GM12878 (cell line): ENCODE results near the gene AP2B1. TPM values are rescaled to one million over a fixed set of nuclear protein-coding genes. Genes with fewer than 3 reads are reported as not detected.

Experiments used
- ATAC-seq: fragments of 200-7000 bp; cut with Tn5 transposase; 3 replicates; pipeline ENCODE4 v1.9.1; 2020; ENCODE audit warnings: mild to moderate bottlenecking, moderate library complexity
- BruUV-seq: library from RNA; stranded (reverse); fragments of 400-500 nt; replicated peaks from 2 replicates; lab custom pipeline; 2021; lab: Mats Ljungman, UMichigan
- CTCF ChIA-PET: fragments of 300-600 bp; sonication (Branson Sonifier 250); formaldehyde crosslinking; extraction: SDS; loops from one replicate; lab custom pipeline; 2021; ENCODE audit warnings: inconsistent platforms; lab: Yijun Ruan, JAX
- POLR2A ChIA-PET: fragments of 350-600 bp; formaldehyde crosslinking; extraction: SDS; loops from one replicate; lab custom pipeline; 2021; ENCODE audit warnings: inconsistent platforms; lab: Charles Lee
- RAD21 ChIA-PET: fragments of 300-600 bp; sonication (Branson Sonifier 250); formaldehyde crosslinking; loops from one replicate; lab custom pipeline; 2023; ENCODE audit warnings: antibody characterized with exemption; ENCODE audit not compliant: unreplicated experiment; lab: Charles Lee
- SMC1A ChIA-PET: fragments of 300-600 bp; sonication (Branson Sonifier 250); formaldehyde crosslinking; loops from one replicate; lab custom pipeline; 2023; ENCODE audit not compliant: unreplicated experiment, uncharacterized antibody; lab: Charles Lee
- DNase-seq: peaks from one replicate; pipeline ENCODE4 v3.0.0-alpha.2; 2011; ENCODE audit warnings: low read depth, low spot score
- FAIRE-seq: peaks from 3 replicates; lab custom pipeline; 2011; peaks lifted over from hg19 to GRCh38; lab: Jason Lieb, UNC
- H2AFZ ChIP-seq: 2 replicates; pipeline ENCODE4 v1.6.0; 2011; ENCODE audit warnings: low read depth, low read length, control low read depth; ENCODE audit not compliant: control insufficient read depth
- H3K27ac ChIP-seq: 2 replicates; pipeline ENCODE4 v1.5.1; 2011; ENCODE audit warnings: control low read depth; ENCODE audit not compliant: control insufficient read depth, insufficient read depth
- H3K27me3 ChIP-seq, 2 experiments: replicated peaks in 1 of 2; 2 replicates each; pipeline versions ENCODE4 v1.6.0 to v1.6.1; 2011; ENCODE audit warnings: low read length in 1 of 2; ENCODE audit not compliant: control insufficient read depth in 2 of 2, insufficient read depth in 2 of 2
- H3K36me3 ChIP-seq, 2 experiments: 2 replicates each; pipeline ENCODE4 v1.5.1; 2011; ENCODE audit warnings: low read length in 1 of 2; ENCODE audit not compliant: control insufficient read depth in 2 of 2, insufficient read depth in 2 of 2
- H3K4me1 ChIP-seq: 2 replicates; pipeline ENCODE4 v1.6.1; 2011; ENCODE audit warnings: mild to moderate bottlenecking, low read length, moderate library complexity, mixed read lengths; ENCODE audit not compliant: control insufficient read depth, insufficient read depth
- H3K4me2 ChIP-seq: 2 replicates; pipeline ENCODE4 v1.6.0; 2011; ENCODE audit warnings: control low read depth; ENCODE audit not compliant: control insufficient read depth, insufficient read depth
- H3K4me3 ChIP-seq: fragments of 200-600 bp; sonication (generic); 2 replicates; pipeline ENCODE4 v1.5.1; 2016
- H3K79me2 ChIP-seq: 2 replicates; pipeline ENCODE4 v1.6.0; 2011; ENCODE audit warnings: low read length; ENCODE audit not compliant: control insufficient read depth, insufficient read depth
- H3K9ac ChIP-seq: 2 replicates; pipeline ENCODE4 v1.8.0; 2011; ENCODE audit warnings: low read length, control low read depth, mixed read lengths; ENCODE audit not compliant: control insufficient read depth, insufficient read depth
- H3K9me3 ChIP-seq: replicated peaks from 3 replicates; pipeline ENCODE4 v1.5.1; 2011; ENCODE audit warnings: mild to moderate bottlenecking, low read length; ENCODE audit not compliant: control insufficient read depth, insufficient read depth
- H4K20me1 ChIP-seq: 2 replicates; pipeline ENCODE4 v1.6.0; 2011; ENCODE audit not compliant: control insufficient read depth, insufficient read depth
- E2F8 ChIP-seq: fragments of 450-650 bp; IDR thresholded peaks from 2 replicates; pipeline ENCODE4 v1.6.1; 2018; ENCODE audit warnings: mild to moderate bottlenecking, low read depth, moderate library complexity; ENCODE audit not compliant: partially characterized antibody
- EP300 ChIP-seq, 2 experiments: fragments of 150-350 bp in 1 of 2; IDR thresholded peaks; 2 replicates each; pipeline ENCODE4 v1.6.1; 2011 to 2012; ENCODE audit warnings: low read depth in 2 of 2, low read length in 2 of 2, borderline replicate concordance in 1 of 2, improper control_type of control experiment in 1 of 2, inconsistent platforms in 1 of 2; ENCODE audit not compliant: control insufficient read depth in 1 of 2
- MYC ChIP-seq: IDR thresholded peaks from 2 replicates; pipeline ENCODE4 v1.6.1; 2011; ENCODE audit warnings: mild to moderate bottlenecking, low read length, moderate library complexity, inconsistent platforms; ENCODE audit not compliant: insufficient read depth, insufficient replicate concordance, insufficient read length, severe bottlenecking
- POLR2A ChIP-seq: IDR thresholded peaks from 2 replicates; pipeline ENCODE4 v1.6.1; 2011; ENCODE audit warnings: low read depth, mild to moderate bottlenecking, low read length
- RBBP5 ChIP-seq: fragments of 200-600 bp; sonication (generic); conservative IDR thresholded peaks from 2 replicates; pipeline ENCODE4 v1.6.1; 2016
- SMC3 ChIP-seq: IDR thresholded peaks from 2 replicates; pipeline ENCODE4 v1.6.1; 2011; ENCODE audit warnings: low read length, improper control_type of control experiment, borderline replicate concordance
- SPI1 ChIP-seq: IDR thresholded peaks from 2 replicates; pipeline ENCODE4 v1.6.1; 2011; ENCODE audit warnings: low read depth, mild to moderate bottlenecking, low read length, moderate library complexity, borderline replicate concordance; ENCODE audit not compliant: insufficient read depth
- SUZ12 ChIP-seq: fragments of 200-600 bp; sonication (generic); IDR thresholded peaks from one replicate; pipeline ENCODE4 v1.6.1; 2018; ENCODE audit warnings: antibody characterized with exemption, mild to moderate bottlenecking; ENCODE audit not compliant: unreplicated experiment
- TCF12 ChIP-seq: IDR thresholded peaks from 2 replicates; pipeline ENCODE4 v1.6.1; 2011; ENCODE audit warnings: low read depth, mild to moderate bottlenecking, low read length
- ZBTB4 ChIP-seq: fragments of 450-650 bp; formaldehyde crosslinking; IDR thresholded peaks from 2 replicates; pipeline ENCODE4 v1.4.0; 2022; ENCODE audit warnings: mild to moderate bottlenecking, moderate library complexity
- WGBS: methylation state at CpG from one replicate; pipeline ENCODE4 v1.1.6; 2016; ENCODE audit warnings: low lambda C conversion rate; ENCODE audit not compliant: insufficient replicate concordance, insufficient coverage; ENCODE audit errors: missing lambda C conversion rate; 5-methylcytosine and 5-hydroxymethylcytosine counted together
- in situ Hi-C: fragments of 300-500 bp; cut with MboI; formaldehyde crosslinking; loops from 9 replicates; pipeline ENCODE4 v1.14.3; 2018; ENCODE audit warnings: mixed read lengths
- intact Hi-C: fragments of 100-400 bp; cut with micrococcal nuclease; formaldehyde crosslinking; loops from one replicate; pipeline ENCODE4 v1.14.2; 2022; ENCODE audit not compliant: unreplicated experiment
- polyA plus RNA-seq, 11 experiments: library from polyadenylated mRNA; depleted of rRNA in 4 of 11; unstranded in 6 of 11; stranded (reverse) in 5 of 11; fragments of >200 nt; fragmentation: Nextera tagmentation in 4 of 11; fragmentation: Illumina TruSeq in 1 of 11; extraction: Ambion mirVana in 4 of 11; extraction: Trizol in 1 of 11; gene quantifications; 1 replicate in 1 of 11; 2 replicates in 10 of 11; pipeline versions ENCODE4 v1.2.1 to v1.2.3, GENCODE V29; 2011 to 2016; ENCODE audit warnings: inconsistent platforms in 2 of 11, missing spikeins in 2 of 11, low read depth in 1 of 11
- total RNA-seq, 4 experiments: library from RNA; depleted of rRNA in 3 of 4; stranded (reverse); fragments of >200 nt in 3 of 4; fragmentation: Illumina TruSeq in 1 of 4; extraction: Trizol in 1 of 4; gene quantifications; 2 replicates each; pipeline versions ENCODE4 v1.2.1 to v1.2.3, GENCODE V29; 2013 to 2021
- TF ChIP-seq, protein P1 (sequence below): fragments of 450-650 bp; conservative IDR thresholded peaks from 2 replicates; pipeline ENCODE4 v1.6.1; 2017; ENCODE audit warnings: mild to moderate bottlenecking, moderate library complexity
- TF ChIP-seq, protein P2 (sequence below): IDR thresholded peaks from 2 replicates; pipeline ENCODE4 v1.6.1; 2011; ENCODE audit warnings: borderline replicate concordance, low read depth, mild to moderate bottlenecking, moderate library complexity, low read length; ENCODE audit not compliant: insufficient read depth, poor library complexity, severe bottlenecking

The AP2B1 gene
- total and polyA plus RNA-seq, 10 of the 15 experiments (the other 5 are each of a cell fraction or from before 2014, with no cell fraction given): 18.6 to 112 (median 53.9) TPM

DNA sequence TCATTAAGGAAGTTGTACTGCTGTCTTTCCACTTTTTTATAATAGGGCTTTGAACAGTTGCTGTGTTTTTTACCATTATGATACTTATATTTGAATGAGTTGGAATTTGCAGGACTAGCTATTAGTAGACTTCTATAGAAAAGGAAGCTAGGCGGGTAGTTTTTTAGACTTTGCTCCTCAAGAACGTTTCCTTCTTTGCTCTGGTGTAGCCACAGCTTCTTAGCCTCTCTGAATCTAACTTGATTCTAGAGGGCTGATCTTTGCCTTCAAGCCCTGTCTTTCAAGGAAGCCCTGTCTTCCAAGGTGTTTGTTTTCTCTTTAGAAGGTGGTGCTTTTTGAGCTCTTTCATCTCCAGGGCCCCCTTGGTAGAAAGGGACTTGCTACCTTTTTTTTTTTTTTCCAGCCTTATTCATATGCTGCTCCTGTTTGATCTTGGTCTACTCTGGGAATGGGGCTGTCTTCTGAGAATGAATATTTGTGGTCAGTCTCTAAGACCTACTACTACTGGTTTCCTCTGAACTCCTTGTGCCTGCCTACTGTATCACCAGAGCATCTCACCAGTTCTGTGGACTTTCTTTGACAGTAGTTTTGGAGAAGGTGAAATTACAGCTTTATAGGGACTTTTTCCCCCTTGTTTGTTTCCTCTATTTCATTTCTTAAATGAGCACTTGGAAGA lies 92.0 kb downstream of the AP2B1 start:
- POLR2A ChIA-PET: no interaction called here
- Histone ChIP-seq H3K79me2 (no peaks in the 10 kb centered on the region), H3K36me3 (peaks cover 2 to 15% of the 10 kb centered on the region in 2 experiments), H3K4me1 (no peaks in the 10 kb centered on the region), H3K9me3 (no peaks in the 10 kb centered on the region), H3K27me3 (no peaks in the 10 kb centered on the region), H3K4me2 (no peak overlapping the region), H2AFZ (no peak overlapping the region), H4K20me1 (no peaks in the 10 kb centered on the region), H3K27ac (no peak overlapping the region), H3K4me3 (no peak overlapping the region), H3K9ac (no peak overlapping the region)
- intact Hi-C loops (no loop called here), in situ Hi-C loops (no loop called here)
- SMC1A ChIA-PET: interaction anchor here (0.8 kb wide), 1 partner anchor 14 kb away, joined by 4 read pairs; no protein-coding TSS in a partner anchor
- CTCF ChIA-PET: interaction anchor here (0.6 to 1.1 kb wide), 3 partner anchors 66 to 240 kb away, joined by 3 read pairs; no protein-coding TSS in a partner anchor
- no TSS peak for BruUV-seq
- no peak for TF ChIP-seq SUZ12
- no peak for TF ChIP-seq TCF12
- TF ChIP-seq POLR2A: no peak
- TF ChIP-seq RBBP5: no peak
- TF ChIP-seq SMC3: no peak
- TF ChIP-seq, protein P1, sequence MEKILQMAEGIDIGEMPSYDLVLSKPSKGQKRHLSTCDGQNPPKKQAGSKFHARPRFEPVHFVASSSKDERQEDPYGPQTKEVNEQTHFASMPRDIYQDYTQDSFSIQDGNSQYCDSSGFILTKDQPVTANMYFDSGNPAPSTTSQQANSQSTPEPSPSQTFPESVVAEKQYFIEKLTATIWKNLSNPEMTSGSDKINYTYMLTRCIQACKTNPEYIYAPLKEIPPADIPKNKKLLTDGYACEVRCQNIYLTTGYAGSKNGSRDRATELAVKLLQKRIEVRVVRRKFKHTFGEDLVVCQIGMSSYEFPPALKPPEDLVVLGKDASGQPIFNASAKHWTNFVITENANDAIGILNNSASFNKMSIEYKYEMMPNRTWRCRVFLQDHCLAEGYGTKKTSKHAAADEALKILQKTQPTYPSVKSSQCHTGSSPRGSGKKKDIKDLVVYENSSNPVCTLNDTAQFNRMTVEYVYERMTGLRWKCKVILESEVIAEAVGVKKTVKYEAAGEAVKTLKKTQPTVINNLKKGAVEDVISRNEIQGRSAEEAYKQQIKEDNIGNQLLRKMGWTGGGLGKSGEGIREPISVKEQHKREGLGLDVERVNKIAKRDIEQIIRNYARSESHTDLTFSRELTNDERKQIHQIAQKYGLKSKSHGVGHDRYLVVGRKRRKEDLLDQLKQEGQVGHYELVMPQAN: no peak
- TF ChIP-seq, protein P2, sequence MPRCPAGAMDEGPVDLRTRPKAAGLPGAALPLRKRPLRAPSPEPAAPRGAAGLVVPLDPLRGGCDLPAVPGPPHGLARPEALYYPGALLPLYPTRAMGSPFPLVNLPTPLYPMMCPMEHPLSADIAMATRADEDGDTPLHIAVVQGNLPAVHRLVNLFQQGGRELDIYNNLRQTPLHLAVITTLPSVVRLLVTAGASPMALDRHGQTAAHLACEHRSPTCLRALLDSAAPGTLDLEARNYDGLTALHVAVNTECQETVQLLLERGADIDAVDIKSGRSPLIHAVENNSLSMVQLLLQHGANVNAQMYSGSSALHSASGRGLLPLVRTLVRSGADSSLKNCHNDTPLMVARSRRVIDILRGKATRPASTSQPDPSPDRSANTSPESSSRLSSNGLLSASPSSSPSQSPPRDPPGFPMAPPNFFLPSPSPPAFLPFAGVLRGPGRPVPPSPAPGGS: no peak
- no peak for TF ChIP-seq MYC
- TF ChIP-seq E2F8: no peak
- no peak for TF ChIP-seq EP300 (IDR thresholded peaks at IDR 0.05; ENCODE audit: borderline replicate concordance in 1 of 2, control insufficient read depth in 1 of 2, low read depth in 2 of 2, low read length in 2 of 2)
- TF ChIP-seq SPI1: no peak
- TF ChIP-seq ZBTB4: no peak
- FAIRE-seq: no peak
- ATAC-seq: no peak
- RAD21 ChIA-PET: interaction anchor here (1.1 kb wide), 1 partner anchor 61 kb away, joined by 3 read pairs; no protein-coding TSS in a partner anchor
- 76% methylated on average over 2 of the region's 2 CpGs for WGBS
- DNase-seq: no peak
